Measurements from ENCODE around the gene SLC22A7. TPM values are rescaled to one million over a fixed set of nuclear protein-coding genes. Genes with fewer than 3 reads are reported as not detected.

The SLC22A7 gene
- total RNA-seq, 2 donors from 2014 or later: not detected

GRCh38 chr6:43267619-43268354 is 30.3 kb upstream of the SLC22A7 start:
- Mint-ChIP-seq H3K27ac (peak overlapping the region; percentile 76), H3K9me3 (no peaks in the 10 kb centered on the region), H3K27me3 (ENCODE audit: insufficient read depth) (peaks cover 39% of the 10 kb centered on the region), H3K4me3 (peak overlapping the region; percentile 0), H3K36me3 (ENCODE audit: low read depth) (no peaks in the 10 kb centered on the region), H3K4me1 (peaks cover 41% of the 10 kb centered on the region)
- TF ChIP-seq CTCF (conservative IDR thresholded peaks at IDR 0.05): peak; percentile 4
- Histone ChIP-seq H3K4me1 (ENCODE audit: control insufficient read depth, insufficient read depth, low read length) (peaks cover 9% of the 10 kb centered on the region), H3K9ac (ENCODE audit: extremely low read depth, low read length, poor library complexity, severe bottlenecking) (no peak overlapping the region), H3K4me3 (ENCODE audit: low read length) (peak overlapping the region; percentile 39), H3K36me3 (ENCODE audit: control insufficient read depth, insufficient read depth, low read length) (no peaks in the 10 kb centered on the region), H3K27me3 (ENCODE audit: control insufficient read depth, insufficient read depth, low read length, poor library complexity, severe bottlenecking) (peaks cover 15% of the 10 kb centered on the region), H3K9me3 (ENCODE audit: control insufficient read depth, low read length) (no peaks in the 10 kb centered on the region), H3K27ac (ENCODE audit: low read depth, low read length) (no peak overlapping the region)
- 17 to 31% methylated on average over 5 to 7 of the region's 7 CpGs for WGBS, 2 experiments (ENCODE audit: insufficient coverage in 1 of 2, insufficient read length in 1 of 2)
- DNase-seq: peak; percentile 84

- no peak for TF ChIP-seq CTCF (conservative IDR thresholded peaks at IDR 0.05)
- WGBS, 2 experiments (ENCODE audit: insufficient coverage in 1 of 2, insufficient read length in 1 of 2): 80 to 92% methylated on average over 3 of the region's 3 CpGs
- Mint-ChIP-seq H3K4me3 (peak overlapping the region; percentile 0), H3K27me3 (ENCODE audit: insufficient read depth) (peaks cover 45% of the 10 kb centered on the region), H3K36me3 (ENCODE audit: low read depth) (no peaks in the 10 kb centered on the region), H3K27ac (no peak overlapping the region), H3K4me1 (peaks cover 41% of the 10 kb centered on the region), H3K9me3 (no peaks in the 10 kb centered on the region)
- Histone ChIP-seq H3K4me1 (ENCODE audit: control insufficient read depth, insufficient read depth, low read length) (peaks cover 9% of the 10 kb centered on the region), H3K4me3 (ENCODE audit: low read length) (no peak overlapping the region), H3K9ac (ENCODE audit: extremely low read depth, low read length, poor library complexity, severe bottlenecking) (no peak overlapping the region), H3K27me3 (ENCODE audit: control insufficient read depth, insufficient read depth, low read length, poor library complexity, severe bottlenecking) (peaks cover 21% of the 10 kb centered on the region), H3K9me3 (ENCODE audit: control insufficient read depth, low read length) (no peaks in the 10 kb centered on the region), H3K36me3 (ENCODE audit: control insufficient read depth, insufficient read depth, low read length) (no peaks in the 10 kb centered on the region), H3K27ac (ENCODE audit: low read depth, low read length) (no peak overlapping the region)
- DNase-seq: no peak
These were observed 29.7 kb upstream of the SLC22A7 start for GRCh38 chr6:43268355-43268700.

GRCh38 chr6:43268782-43269272 is 29.2 kb upstream of the SLC22A7 start:
- Mint-ChIP-seq H3K27me3 (ENCODE audit: insufficient read depth) (peaks cover 50% of the 10 kb centered on the region), H3K27ac (no peak overlapping the region), H3K9me3 (no peaks in the 10 kb centered on the region), H3K36me3 (ENCODE audit: low read depth) (no peaks in the 10 kb centered on the region), H3K4me3 (peak overlapping the region; percentile 25), H3K4me1 (peaks cover 41% of the 10 kb centered on the region)
- 89 to 98% methylated on average over 8 to 10 of the region's 10 CpGs for WGBS, 2 experiments (ENCODE audit: insufficient coverage in 1 of 2, insufficient read length in 1 of 2)
- Histone ChIP-seq H3K9ac (ENCODE audit: extremely low read depth, low read length, poor library complexity, severe bottlenecking) (no peak overlapping the region), H3K27me3 (ENCODE audit: control insufficient read depth, insufficient read depth, low read length, poor library complexity, severe bottlenecking) (peaks cover 26% of the 10 kb centered on the region), H3K9me3 (ENCODE audit: control insufficient read depth, low read length) (no peaks in the 10 kb centered on the region), H3K4me3 (ENCODE audit: low read length) (no peak overlapping the region), H3K27ac (ENCODE audit: low read depth, low read length) (no peak overlapping the region), H3K36me3 (ENCODE audit: control insufficient read depth, insufficient read depth, low read length) (no peaks in the 10 kb centered on the region), H3K4me1 (ENCODE audit: control insufficient read depth, insufficient read depth, low read length) (peaks cover 9% of the 10 kb centered on the region)
- TF ChIP-seq CTCF (conservative IDR thresholded peaks at IDR 0.05): no peak
- DNase-seq: no peak

All from endodermal cell (in vitro differentiated cells).